Measurements from ENCODE around the gene ANP32B. TPM values are rescaled to one million over a fixed set of nuclear protein-coding genes. Genes with fewer than 3 reads are reported as not detected.
"Not testable (repeated sequence)": the region's sequence is repeated elsewhere in the genome, so short reads cannot be mapped to it uniquely, and the experiment has no call there.

The ANP32B gene
- total RNA-seq, 1 donor = 12.1 TPM

- DNase-seq (ENCODE audit: low read depth in 2 of 3, low spot score in 2 of 3) = no peak
Measured at GRCh38 chr9:97962575-97962974, 20.6 kb upstream of the ANP32B start.

GRCh38 chr9:97963232-97963631 is 19.9 kb upstream of the ANP32B start:
- no peak for DNase-seq (ENCODE audit: low read depth in 2 of 3, low spot score in 2 of 3)

GRCh38 chr9:97964901-97965300 is 18.2 kb upstream of the ANP32B start:
- no peak for DNase-seq (ENCODE audit: low read depth in 2 of 3, low spot score in 2 of 3)

GRCh38 chr9:97966493-97966892 is 16.6 kb upstream of the ANP32B start:
- no peak for DNase-seq (ENCODE audit: low read depth in 2 of 3, low spot score in 2 of 3)

DNA sequence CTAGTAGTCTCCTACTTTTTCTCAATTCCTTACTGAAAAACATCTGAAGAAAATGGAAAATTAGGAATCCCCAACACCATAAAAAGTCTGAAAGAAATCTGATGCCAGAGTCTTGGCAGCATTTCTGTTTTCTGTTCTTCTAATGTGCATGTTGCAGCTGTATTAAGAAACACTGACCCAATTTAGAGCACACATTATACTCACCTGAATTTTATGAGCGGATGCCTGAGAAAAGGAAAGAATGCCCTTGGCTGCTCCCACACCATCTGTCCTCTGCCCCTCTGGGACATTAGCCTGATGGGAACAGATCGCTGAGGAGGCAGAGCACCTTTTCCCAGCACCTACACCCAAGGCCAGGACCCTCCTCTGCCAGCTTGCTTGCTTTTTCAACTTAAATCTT is 14.1 kb upstream of the ANP32B start:
- DNase-seq (ENCODE audit: low read depth in 2 of 3, low spot score in 2 of 3) = no peak

- peak in 1 of 3 donors; percentile 54 for DNase-seq (ENCODE audit: low read depth in 2 of 3, low spot score in 2 of 3)
Measured at GRCh38 chr9:97970165-97970564, 13.0 kb upstream of the ANP32B start.

GRCh38 chr9:97972753-97973152 is 10.4 kb upstream of the ANP32B start:
- no peak for DNase-seq (ENCODE audit: low read depth in 2 of 3, low spot score in 2 of 3)

GRCh38 chr9:97975376-97975775 is 7.8 kb upstream of the ANP32B start:
- no peak for DNase-seq (ENCODE audit: low read depth in 2 of 3, low spot score in 2 of 3)

- not testable (repeated sequence) for DNase-seq (ENCODE audit: low read depth in 2 of 3, low spot score in 2 of 3)
Measured at GRCh38 chr9:97976633-97977032, 6.5 kb upstream of the ANP32B start.

DNA sequence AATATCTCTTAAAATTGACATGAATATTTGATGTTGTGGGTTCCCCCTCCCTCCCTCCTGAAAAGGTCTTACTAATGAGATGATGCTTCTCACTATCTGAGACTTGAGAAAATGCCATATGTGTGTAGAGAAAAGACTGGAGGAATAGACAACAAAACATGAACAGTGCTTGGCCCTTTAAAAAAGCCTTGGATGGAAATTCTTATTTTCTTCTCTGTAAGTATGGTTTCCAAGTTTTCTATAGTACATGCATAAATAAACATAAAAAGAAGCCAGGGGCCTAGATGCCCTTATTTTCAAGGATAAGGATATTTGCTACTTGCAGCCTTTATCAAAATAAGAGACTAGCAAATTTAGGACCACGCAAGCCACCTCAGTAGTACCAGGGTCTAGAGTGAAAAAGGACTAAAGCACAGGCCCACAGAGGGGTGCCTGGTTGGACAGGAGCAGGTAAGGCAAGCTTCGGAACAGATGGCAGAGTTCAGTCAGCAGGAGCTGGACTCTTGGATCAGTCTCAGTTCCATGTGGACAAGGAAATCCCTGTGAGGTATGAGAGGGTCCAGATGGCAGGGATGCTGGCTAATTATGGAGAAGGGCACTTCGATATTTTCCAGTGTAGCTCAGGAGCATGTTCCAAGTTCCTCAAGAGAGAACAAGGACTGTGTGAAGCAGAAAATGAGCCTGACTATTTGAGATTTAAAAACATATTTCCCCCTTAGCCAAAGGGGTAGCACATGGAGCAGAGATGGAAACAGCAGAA is 4.6 kb upstream of the ANP32B start:
- no peak for DNase-seq (ENCODE audit: low read depth in 2 of 3, low spot score in 2 of 3)

DNA sequence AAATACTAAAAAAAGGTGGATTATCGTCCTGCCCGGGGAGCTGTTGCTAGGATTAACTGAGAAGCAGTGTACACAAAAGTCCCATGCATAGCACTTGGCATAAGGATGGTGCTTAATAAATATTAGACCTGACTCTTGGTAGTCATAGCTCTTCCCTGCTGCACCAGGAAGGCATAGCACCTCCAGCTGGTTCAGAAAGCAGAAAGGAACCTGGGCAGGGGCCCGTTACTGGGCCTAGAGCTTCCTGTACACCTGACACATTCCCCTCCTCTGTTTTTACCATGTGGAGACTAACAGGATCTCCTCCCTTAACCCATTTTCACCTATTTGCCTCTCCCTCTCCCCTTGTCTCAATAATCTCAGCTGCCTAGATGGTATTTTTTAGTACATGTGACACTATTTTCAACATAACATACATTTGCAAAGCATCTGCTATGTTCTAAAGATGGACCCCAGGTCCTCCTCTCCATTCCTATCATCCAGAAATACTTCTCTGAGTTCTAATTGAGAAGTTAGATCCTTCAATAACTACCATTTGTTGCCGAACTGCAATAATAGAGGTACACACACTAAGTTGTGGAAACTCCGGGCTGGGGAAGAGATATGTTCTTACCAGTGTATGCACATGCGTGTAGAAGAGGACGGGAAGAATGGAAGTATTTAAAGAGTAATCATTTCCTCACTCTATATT is 3.2 kb upstream of the ANP32B start:
- DNase-seq (ENCODE audit: low read depth in 2 of 3, low spot score in 2 of 3) = no peak

DNA sequence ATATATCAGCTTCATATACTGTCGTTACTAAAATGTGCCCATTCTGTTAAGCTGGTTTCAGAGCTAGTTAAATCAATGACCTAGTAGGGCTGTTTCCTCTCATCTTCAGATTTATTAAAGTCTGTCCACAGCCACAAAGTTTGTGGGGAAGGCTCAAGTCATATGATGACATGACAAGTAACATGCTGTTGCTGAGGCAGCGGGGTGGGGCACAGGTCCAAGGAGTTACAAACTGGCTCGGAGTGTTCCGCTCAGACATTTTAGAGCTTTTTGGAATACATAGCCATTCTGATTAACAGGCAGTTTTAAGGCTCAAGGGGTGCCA is 2.7 kb upstream of the ANP32B start:
- no peak for DNase-seq (ENCODE audit: low read depth in 2 of 3, low spot score in 2 of 3)

GRCh38 chr9:97980918-97981845 is 2.0 kb upstream of the ANP32B start:
- DNase-seq (ENCODE audit: low read depth in 2 of 3, low spot score in 2 of 3) = no peak

DNA sequence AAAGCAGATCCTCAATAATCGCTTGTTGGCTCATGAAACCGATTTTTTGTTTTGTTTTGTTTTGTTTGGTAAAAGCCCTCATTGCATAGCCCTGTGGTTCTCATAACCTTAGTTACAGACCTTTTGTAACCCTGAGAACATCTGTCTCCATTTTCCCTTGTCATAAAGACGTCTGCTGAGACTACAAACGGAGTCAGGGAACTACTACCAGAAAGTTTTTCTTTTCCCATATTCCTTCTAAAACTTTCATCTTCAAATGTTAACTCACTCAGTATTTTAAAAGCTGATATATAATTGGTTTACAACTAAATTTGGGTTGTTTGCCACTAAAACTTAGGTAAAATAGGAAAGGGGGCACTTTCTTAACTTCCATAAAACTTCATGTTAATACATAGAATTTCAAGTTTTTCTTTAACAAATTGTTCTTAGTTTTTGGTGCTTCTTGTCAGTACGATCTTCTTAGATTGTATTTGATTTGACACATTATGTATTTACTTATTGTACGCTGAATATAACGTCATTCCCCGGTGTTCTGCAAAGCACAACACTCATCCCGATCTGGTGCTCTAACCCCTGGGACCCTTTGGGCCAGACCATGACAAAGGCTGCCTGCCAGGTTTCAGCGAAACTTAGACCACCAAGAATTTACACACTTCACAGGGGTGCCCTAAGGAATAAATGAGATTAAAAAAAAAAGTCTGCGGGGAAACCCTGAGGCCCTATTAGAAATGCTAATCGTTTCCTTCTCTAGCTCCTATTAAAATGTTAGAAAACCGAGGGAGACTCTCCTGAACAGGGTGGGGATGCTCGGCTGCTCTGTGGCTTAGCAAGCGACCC is 1.1 kb upstream of the ANP32B start:
- peak in 1 of 3 donors; percentile 36 for DNase-seq (ENCODE audit: low read depth in 2 of 3, low spot score in 2 of 3)

DNA sequence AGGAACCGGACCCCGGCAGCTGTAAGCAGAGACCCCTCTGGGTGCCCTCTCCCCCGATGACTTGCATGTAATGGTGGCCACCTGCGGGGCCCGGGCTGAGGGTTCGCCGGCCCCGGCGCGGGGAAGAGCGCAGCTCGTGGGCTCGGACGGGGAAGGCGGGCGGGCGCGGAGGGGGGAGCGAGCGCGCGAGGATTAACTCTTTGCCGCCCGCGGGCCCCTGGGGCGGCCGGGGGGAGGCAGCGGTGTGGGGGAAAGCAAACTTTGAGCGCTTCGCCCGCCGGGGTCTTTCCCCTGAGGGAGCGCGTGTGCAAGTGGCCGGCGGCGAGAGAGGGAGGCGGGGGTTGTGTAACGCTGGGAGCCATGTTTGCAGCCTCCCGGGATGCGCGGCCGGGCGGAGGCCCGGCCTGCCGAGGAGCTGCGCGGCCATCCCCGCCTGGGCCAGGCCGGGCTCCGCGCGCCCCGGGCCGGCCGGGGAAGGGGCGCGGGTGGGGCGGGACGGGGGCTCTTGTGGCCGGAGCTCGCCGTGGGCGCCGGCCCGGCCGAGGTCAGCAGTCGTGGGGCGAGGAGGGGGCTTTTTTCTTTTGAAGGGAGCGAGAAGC is 547 bp downstream of the ANP32B start:
- peak in 2 of 3 donors; percentile 36 to 62 for DNase-seq (ENCODE audit: low read depth in 2 of 3, low spot score in 2 of 3)

- peak; percentile 71 to 90 (median 88) for DNase-seq (ENCODE audit: low read depth in 2 of 3, low spot score in 2 of 3)
Measured at GRCh38 chr9:97984188-97985057, 1.3 kb downstream of the ANP32B start.

GRCh38 chr9:97985058-97985861 is 2.1 kb downstream of the ANP32B start:
- peak in 2 of 3 donors; percentile 37 to 56 for DNase-seq (ENCODE audit: low read depth in 2 of 3, low spot score in 2 of 3)

DNA sequence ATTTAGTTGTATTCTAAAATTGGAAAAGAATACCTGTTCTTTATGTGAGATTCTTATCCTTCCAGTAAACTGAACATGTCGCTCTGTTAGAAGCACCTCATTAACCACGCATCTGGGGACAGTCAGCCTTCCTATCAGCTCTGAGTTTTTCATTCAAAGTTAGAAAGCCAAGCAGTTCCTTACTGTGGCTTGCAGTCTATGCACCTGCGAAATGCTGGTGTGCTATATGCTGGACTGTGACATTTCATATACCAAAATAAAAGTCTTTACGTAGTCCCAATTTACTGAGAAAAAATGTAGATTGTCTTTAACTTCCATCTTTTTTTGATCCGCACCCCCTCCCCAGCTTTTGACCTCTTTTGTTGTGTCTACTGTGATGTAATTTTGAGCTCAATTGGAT is 4.3 kb downstream of the ANP32B start:
- DNase-seq (ENCODE audit: low read depth in 2 of 3, low spot score in 2 of 3) = no peak

Data from hematopoietic multipotent progenitor cell (in vitro differentiated cells).